Esophagus muscularis mucosa (tissue), 4 donors: Measurements from ENCODE around the gene OTOGL. TPM values are rescaled to one million over a fixed set of nuclear protein-coding genes. Genes with fewer than 3 reads are reported as not detected.

Experiments used
- DNase-seq: peaks from one replicate; pipeline ENCODE4 v3.0.0-alpha.2; 2017; ENCODE audit errors: extremely low spot score
- H3K27ac ChIP-seq, 4 donors: fragments of 200-600 bp; sonication (generic); replicated peaks in 1 of 4; 1 replicate in 3 of 4; 2 replicates in 1 of 4; pipeline ENCODE4 v1.5.1; 2016 to 2019; ENCODE audit warnings: mild to moderate bottlenecking in 1 of 4
- H3K27me3 ChIP-seq, 4 donors: fragments of 200-600 bp; sonication (generic); one replicate each; pipeline versions ENCODE4 v1.5.1 to v1.6.0; 2016 to 2019
- H3K36me3 ChIP-seq, 4 donors: fragments of 200-600 bp; sonication (generic); one replicate each; pipeline ENCODE4 v1.5.1; 2016 to 2019
- H3K4me1 ChIP-seq, 4 donors: fragments of 200-600 bp; sonication (generic); one replicate each; pipeline ENCODE4 v1.5.1; 2016 to 2019
- H3K4me3 ChIP-seq, 4 donors: fragments of 200-600 bp; sonication (generic); 1 replicate in 2 of 4; 2 replicates in 2 of 4; pipeline ENCODE4 v1.5.1; 2016 to 2019; ENCODE audit warnings: mild to moderate bottlenecking in 4 of 4, moderate library complexity in 1 of 4
- H3K9me3 ChIP-seq, 4 donors: fragments of 200-600 bp; sonication (generic); 1 replicate in 3 of 4; 2 replicates in 1 of 4; pipeline ENCODE4 v1.5.1; 2016 to 2019
- CTCF ChIP-seq, 3 experiments: fragments of 200-600 bp in 2 of 3; fragments of 450-650 bp in 1 of 3; sonication (generic) in 2 of 3; IDR thresholded peaks; one replicate each; pipeline ENCODE4 v1.5.1; 2017 to 2019; ENCODE audit warnings: antibody characterized with exemption in 3 of 3, mild to moderate bottlenecking in 2 of 3, moderate library complexity in 1 of 3
- EP300 ChIP-seq: sonication (generic); formaldehyde crosslinking; IDR thresholded peaks from one replicate; pipeline ENCODE4 v1.6.1; 2017; ENCODE audit warnings: antibody characterized with exemption
- POLR2A ChIP-seq: fragments of 450-650 bp; IDR thresholded peaks from one replicate; pipeline ENCODE4 v1.6.1; 2017; ENCODE audit warnings: antibody characterized with exemption, moderate library complexity, mild to moderate bottlenecking, low read depth
- POLR2AphosphoS5 ChIP-seq, 2 donors: sonication (generic); formaldehyde crosslinking; IDR thresholded peaks; one replicate each; pipeline ENCODE4 v1.6.1; 2017; ENCODE audit warnings: antibody characterized with exemption in 2 of 2
- WGBS: methylation state at CpG from one replicate; pipeline ENCODE4 v1.1.5; 2018; 5-methylcytosine and 5-hydroxymethylcytosine counted together
- intact Hi-C: fragments of 100-400 bp; cut with DNase I; formaldehyde crosslinking; loops from one replicate; pipeline ENCODE4 v1.15.1; 2023
- total RNA-seq, 4 donors: library from RNA; depleted of rRNA; stranded (reverse); fragments of >200 nt; gene quantifications; one replicate each; pipeline versions ENCODE4 v1.1.0 to v1.2.1, GENCODE V29; 2016

The OTOGL gene
- total RNA-seq, 4 donors from 2014 or later: 0.83 to 2.0 (median 1.6) TPM

- no peak for DNase-seq
- WGBS: 74% methylated on average over 3 of the region's 3 CpGs
- H3K4me1 ChIP-seq: no peaks in the 10 kb centered on the region
Observed at GRCh38 chr12:80313209-80313608, 213.9 kb downstream of the OTOGL start.

GRCh38 chr12:80314741-80315140, 215.4 kb downstream of the OTOGL start:
- WGBS: 94% methylated on average over 1 of the region's 1 CpG
- intact Hi-C loops: no loop called here
- Histone ChIP-seq H3K9me3 (no peaks in the 10 kb centered on the region), H3K27me3 (no peaks in the 10 kb centered on the region), H3K36me3 (no peaks in the 10 kb centered on the region), H3K4me1 (no peaks in the 10 kb centered on the region), H3K27ac (no peak overlapping the region), H3K4me3 (no peak overlapping the region)
- no peak for DNase-seq
- no peak for TF ChIP-seq POLR2AphosphoS5 (IDR thresholded peaks at IDR 0.05)
- TF ChIP-seq CTCF (IDR thresholded peaks at IDR 0.05): no peak
- TF ChIP-seq POLR2A: no peak
- TF ChIP-seq EP300: no peak

More at GRCh38 chr12:80313209-80313608, 213.9 kb downstream of the OTOGL start:
- intact Hi-C loops: no loop called here
- no peak overlapping the region for H3K27ac ChIP-seq
- TF ChIP-seq CTCF (IDR thresholded peaks at IDR 0.05): no peak
- TF ChIP-seq POLR2AphosphoS5 (IDR thresholded peaks at IDR 0.05): no peak
- no peak overlapping the region for H3K4me3 ChIP-seq
- H3K9me3 ChIP-seq: no peaks in the 10 kb centered on the region
- H3K27me3 ChIP-seq: no peaks in the 10 kb centered on the region
- no peaks in the 10 kb centered on the region for H3K36me3 ChIP-seq

GRCh38 chr12:80316222-80316621, 216.9 kb downstream of the OTOGL start:
- Histone ChIP-seq H3K27me3 (no peaks in the 10 kb centered on the region), H3K27ac (no peak overlapping the region), H3K4me3 (no peak overlapping the region), H3K36me3 (no peaks in the 10 kb centered on the region), H3K9me3 (no peaks in the 10 kb centered on the region), H3K4me1 (no peaks in the 10 kb centered on the region)
- TF ChIP-seq CTCF (IDR thresholded peaks at IDR 0.05) (no peak), EP300 (no peak), POLR2AphosphoS5 (IDR thresholded peaks at IDR 0.05) (no peak), POLR2A (no peak)
- intact Hi-C loops: no loop called here
- WGBS: 74% methylated on average over 2 of the region's 2 CpGs
- no peak for DNase-seq

- intact Hi-C loops: no loop called here
- H3K36me3 ChIP-seq: no peaks in the 10 kb centered on the region
- H3K27me3 ChIP-seq: no peaks in the 10 kb centered on the region
Observed at GRCh38 chr12:80317307-80317706, 218.0 kb downstream of the OTOGL start.

More at GRCh38 chr12:80317307-80317706, 218.0 kb downstream of the OTOGL start:
- no peak overlapping the region for H3K4me3 ChIP-seq
- H3K4me1 ChIP-seq: no peaks in the 10 kb centered on the region
- no peak for DNase-seq
- no peak overlapping the region for H3K27ac ChIP-seq
- no peaks in the 10 kb centered on the region for H3K9me3 ChIP-seq
- TF ChIP-seq CTCF (IDR thresholded peaks at IDR 0.05) (no peak), EP300 (no peak), POLR2A (no peak), POLR2AphosphoS5 (IDR thresholded peaks at IDR 0.05) (no peak)
